Stimulated activated CD8-positive, alpha-beta memory T cell treated with anti-CD3 and anti-CD28 coated beads, Interleukin-7, amount 100 ng/mL, for 24 hours (primary cell): ENCODE results near the gene ASIC4.

Source experiments
- DNase-seq: peaks from one replicate; pipeline ENCODE4 v3.0.0-alpha.2; 2020; ENCODE audit warnings: low read depth

ASIC4 gene

GRCh38 chr2:219536425-219536824 lies 22.1 kb downstream of the ASIC4 start:
- no peak for DNase-seq

- no peak for DNase-seq
These were observed 22.7 kb downstream of the ASIC4 start for GRCh38 chr2:219536967-219537366.

GRCh38 chr2:219537657-219538488 lies 23.6 kb downstream of the ASIC4 start:
- DNase-seq = no peak

- no peak for DNase-seq
These were observed 24.2 kb downstream of the ASIC4 start for GRCh38 chr2:219538504-219538951.

- no peak for DNase-seq
These were observed 24.9 kb downstream of the ASIC4 start for GRCh38 chr2:219538956-219539788.

- no peak for DNase-seq
These were observed 25.8 kb downstream of the ASIC4 start for GRCh38 chr2:219539926-219540678.

- DNase-seq = no peak
These were observed 26.7 kb downstream of the ASIC4 start for GRCh38 chr2:219540784-219541504.

- DNase-seq = peak; percentile 67
These were observed 27.4 kb downstream of the ASIC4 start for GRCh38 chr2:219541611-219542180.

- no peak for DNase-seq
These were observed 28.8 kb downstream of the ASIC4 start for GRCh38 chr2:219542931-219543595.

- peak; percentile 87 for DNase-seq
These were observed 29.5 kb downstream of the ASIC4 start, which contains the start of the genes CHPF and TMEM198 for GRCh38 chr2:219543596-219544358. TSS of gene CHPF (minus strand) at chr2:219543809. CDS start at chr2:219543538, 271 bp downstream. TSS of gene TMEM198 (plus strand) at chr2:219544028. CDS start at chr2:219544728, 700 bp downstream.

- no peak for DNase-seq
These were observed 30.3 kb downstream of the ASIC4 start for GRCh38 chr2:219544567-219544966.

GRCh38 chr2:219545295-219545942 lies 31.1 kb downstream of the ASIC4 start:
- no peak for DNase-seq

GRCh38 chr2:219545943-219546352 lies 31.7 kb downstream of the ASIC4 start:
- DNase-seq = no peak

GRCh38 chr2:219547621-219548020 lies 33.3 kb downstream of the ASIC4 start:
- DNase-seq = no peak

- DNase-seq = no peak
These were observed 34.7 kb downstream of the ASIC4 start for GRCh38 chr2:219548990-219549389.

GRCh38 chr2:219549619-219550018 lies 35.3 kb downstream of the ASIC4 start:
- DNase-seq = no peak

- DNase-seq = no peak
These were observed 37.4 kb downstream of the ASIC4 start for GRCh38 chr2:219551441-219552381.
